ENCODE results near the gene PEPD.

Gene PEPD

GRCh38 chr19:33426621-33427361 is 94.8 kb downstream of the PEPD start:
- Histone ChIP-seq H3K9me3 (ENCODE audit: control insufficient read depth, low read length) (no peaks in the 10 kb centered on the region), H3K36me3 (ENCODE audit: control insufficient read depth, insufficient read depth, low read length) (no peaks in the 10 kb centered on the region), H3K4me3 (ENCODE audit: insufficient read depth, low read depth, low read length, poor library complexity, severe bottlenecking) (no peak overlapping the region), H3K27ac (ENCODE audit: insufficient read depth, low read length, poor library complexity, severe bottlenecking) (no peak overlapping the region), H3K4me1 (ENCODE audit: control insufficient read depth, insufficient read depth, low read length, poor library complexity, severe bottlenecking) (peaks cover 3% of the 10 kb centered on the region), H3K27me3 (replicated peaks; ENCODE audit: control insufficient read depth, insufficient read depth, low read length, poor library complexity, severe bottlenecking) (no peaks in the 10 kb centered on the region)
- DNase-seq: no peak

GRCh38 chr19:33424181-33424580 is 97.4 kb downstream of the PEPD start:
- H3K4me3 ChIP-seq (ENCODE audit: insufficient read depth, low read depth, low read length, poor library complexity, severe bottlenecking): no peak overlapping the region
- no peaks in the 10 kb centered on the region for H3K9me3 ChIP-seq (ENCODE audit: control insufficient read depth, low read length)
- H3K4me1 ChIP-seq (ENCODE audit: control insufficient read depth, insufficient read depth, low read length, poor library complexity, severe bottlenecking): no peaks in the 10 kb centered on the region
- H3K27me3 ChIP-seq (replicated peaks; ENCODE audit: control insufficient read depth, insufficient read depth, low read length, poor library complexity, severe bottlenecking): no peaks in the 10 kb centered on the region
- no peaks in the 10 kb centered on the region for H3K36me3 ChIP-seq (ENCODE audit: control insufficient read depth, insufficient read depth, low read length)
- H3K27ac ChIP-seq (ENCODE audit: insufficient read depth, low read length, poor library complexity, severe bottlenecking): no peak overlapping the region
- DNase-seq: no peak

- no peaks in the 10 kb centered on the region for H3K36me3 ChIP-seq (ENCODE audit: control insufficient read depth, insufficient read depth, low read length)
- no peaks in the 10 kb centered on the region for H3K4me1 ChIP-seq (ENCODE audit: control insufficient read depth, insufficient read depth, low read length, poor library complexity, severe bottlenecking)
- no peak for DNase-seq
- no peak overlapping the region for H3K27ac ChIP-seq (ENCODE audit: insufficient read depth, low read length, poor library complexity, severe bottlenecking)
- no peaks in the 10 kb centered on the region for H3K27me3 ChIP-seq (replicated peaks; ENCODE audit: control insufficient read depth, insufficient read depth, low read length, poor library complexity, severe bottlenecking)
- H3K4me3 ChIP-seq (ENCODE audit: insufficient read depth, low read depth, low read length, poor library complexity, severe bottlenecking): no peak overlapping the region
- no peaks in the 10 kb centered on the region for H3K9me3 ChIP-seq (ENCODE audit: control insufficient read depth, low read length)
These were observed 99.0 kb downstream of the PEPD start for GRCh38 chr19:33422369-33423180.

- no peaks in the 10 kb centered on the region for H3K36me3 ChIP-seq (ENCODE audit: control insufficient read depth, insufficient read depth, low read length)
These were observed 100.2 kb downstream of the PEPD start for GRCh38 chr19:33421368-33421767.

DNA sequence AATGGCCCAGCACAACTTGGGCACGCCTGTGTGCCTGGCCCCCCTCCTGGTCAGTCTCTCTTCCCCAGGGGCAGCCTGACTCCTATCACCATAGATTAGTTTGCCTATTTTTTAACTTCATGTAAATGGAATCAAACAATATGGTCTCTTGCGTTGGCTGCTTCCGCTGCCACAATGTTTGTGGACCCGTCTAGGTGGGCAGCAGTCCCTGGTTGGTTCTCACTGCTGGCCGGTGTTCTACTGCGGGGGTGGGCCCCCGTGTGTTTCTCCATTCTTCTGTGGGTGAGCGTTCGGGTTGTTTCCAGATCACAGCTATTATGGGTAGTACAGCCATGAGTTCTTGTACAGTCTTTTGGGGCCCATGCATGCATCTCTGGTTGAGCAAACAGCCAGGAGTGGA is 100.8 kb downstream of the PEPD start:
- H3K4me3 ChIP-seq (ENCODE audit: insufficient read depth, low read depth, low read length, poor library complexity, severe bottlenecking): no peak overlapping the region
- no peaks in the 10 kb centered on the region for H3K36me3 ChIP-seq (ENCODE audit: control insufficient read depth, insufficient read depth, low read length)
- no peaks in the 10 kb centered on the region for H3K9me3 ChIP-seq (ENCODE audit: control insufficient read depth, low read length)
- H3K27ac ChIP-seq (ENCODE audit: insufficient read depth, low read length, poor library complexity, severe bottlenecking): no peak overlapping the region
- DNase-seq: no peak
- no peaks in the 10 kb centered on the region for H3K27me3 ChIP-seq (replicated peaks; ENCODE audit: control insufficient read depth, insufficient read depth, low read length, poor library complexity, severe bottlenecking)
- no peaks in the 10 kb centered on the region for H3K4me1 ChIP-seq (ENCODE audit: control insufficient read depth, insufficient read depth, low read length, poor library complexity, severe bottlenecking)

More at GRCh38 chr19:33421368-33421767, 100.2 kb downstream of the PEPD start:
- Histone ChIP-seq H3K27me3 (replicated peaks; ENCODE audit: control insufficient read depth, insufficient read depth, low read length, poor library complexity, severe bottlenecking) (no peaks in the 10 kb centered on the region), H3K9me3 (ENCODE audit: control insufficient read depth, low read length) (no peaks in the 10 kb centered on the region), H3K4me1 (ENCODE audit: control insufficient read depth, insufficient read depth, low read length, poor library complexity, severe bottlenecking) (no peaks in the 10 kb centered on the region), H3K27ac (ENCODE audit: insufficient read depth, low read length, poor library complexity, severe bottlenecking) (no peak overlapping the region), H3K4me3 (ENCODE audit: insufficient read depth, low read depth, low read length, poor library complexity, severe bottlenecking) (no peak overlapping the region)
- DNase-seq: no peak

DNA sequence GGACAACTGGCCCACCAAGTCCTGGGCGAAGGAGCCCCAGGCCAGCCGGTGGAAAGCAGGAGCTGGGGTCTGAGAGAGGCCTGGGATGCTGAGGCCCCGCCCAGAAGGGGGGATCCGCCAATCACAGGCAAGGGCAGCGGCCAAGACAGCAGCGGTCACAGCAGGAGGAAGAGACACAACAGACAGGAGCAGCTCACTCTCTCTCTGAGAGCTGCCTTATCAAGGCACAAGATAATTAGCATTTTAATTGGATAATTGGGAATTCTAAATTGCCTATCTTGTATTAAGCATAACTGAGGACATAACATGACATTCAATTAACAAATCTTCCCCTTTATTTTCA is 101.8 kb downstream of the PEPD start:
- DNase-seq: no peak
- Histone ChIP-seq H3K27ac (ENCODE audit: insufficient read depth, low read length, poor library complexity, severe bottlenecking) (no peak overlapping the region), H3K4me1 (ENCODE audit: control insufficient read depth, insufficient read depth, low read length, poor library complexity, severe bottlenecking) (no peaks in the 10 kb centered on the region), H3K9me3 (ENCODE audit: control insufficient read depth, low read length) (no peaks in the 10 kb centered on the region), H3K4me3 (ENCODE audit: insufficient read depth, low read depth, low read length, poor library complexity, severe bottlenecking) (no peak overlapping the region), H3K36me3 (ENCODE audit: control insufficient read depth, insufficient read depth, low read length) (no peaks in the 10 kb centered on the region), H3K27me3 (replicated peaks; ENCODE audit: control insufficient read depth, insufficient read depth, low read length, poor library complexity, severe bottlenecking) (no peaks in the 10 kb centered on the region)

DNA sequence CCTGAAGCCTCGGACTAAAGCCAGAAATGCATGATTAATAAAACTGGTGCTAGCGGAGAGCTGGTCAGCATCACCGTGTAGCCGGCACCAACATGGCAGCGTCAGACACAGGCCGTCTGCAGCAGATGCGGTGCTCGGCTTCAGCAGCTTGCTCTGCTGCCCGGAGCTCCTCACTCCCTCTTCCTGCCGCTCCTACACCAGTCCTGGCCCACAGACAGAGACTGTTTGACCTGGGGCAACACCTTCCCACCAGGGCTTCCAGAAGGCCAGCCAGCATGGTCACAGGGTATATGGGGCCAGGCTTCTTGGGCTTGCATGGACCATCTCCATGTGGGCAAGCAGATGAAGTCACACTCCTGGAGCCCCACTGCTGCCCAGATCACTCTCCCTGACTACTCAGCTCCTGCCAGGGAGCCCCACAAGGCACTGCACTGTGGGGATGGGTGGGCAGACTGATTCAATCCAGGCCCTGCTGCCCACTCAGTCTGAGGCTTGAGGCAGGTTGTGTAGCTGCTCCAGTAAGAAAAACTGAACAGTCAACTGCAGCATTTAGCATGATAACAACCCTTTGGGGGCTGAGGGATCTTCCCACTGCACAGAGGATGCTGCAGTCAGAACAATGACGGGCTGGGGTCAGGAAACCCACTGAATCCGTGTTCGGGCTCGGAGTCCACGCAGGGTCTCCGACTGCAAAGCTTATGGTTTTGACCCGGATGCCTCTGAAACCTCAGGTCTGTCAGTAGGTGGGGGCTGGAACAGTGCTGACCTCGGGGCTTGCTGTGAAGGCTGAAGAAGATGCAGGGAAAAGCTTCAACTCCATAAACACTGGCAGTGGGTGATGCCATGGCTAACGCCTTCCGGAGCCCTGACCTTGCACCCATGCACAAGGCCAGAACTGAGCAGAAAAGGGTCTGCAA is 102.5 kb downstream of the PEPD start:
- DNase-seq: no peak
- Histone ChIP-seq H3K36me3 (ENCODE audit: control insufficient read depth, insufficient read depth, low read length) (no peaks in the 10 kb centered on the region), H3K27ac (ENCODE audit: insufficient read depth, low read length, poor library complexity, severe bottlenecking) (no peak overlapping the region), H3K4me3 (ENCODE audit: insufficient read depth, low read depth, low read length, poor library complexity, severe bottlenecking) (no peak overlapping the region), H3K27me3 (replicated peaks; ENCODE audit: control insufficient read depth, insufficient read depth, low read length, poor library complexity, severe bottlenecking) (no peaks in the 10 kb centered on the region), H3K9me3 (ENCODE audit: control insufficient read depth, low read length) (no peaks in the 10 kb centered on the region), H3K4me1 (ENCODE audit: control insufficient read depth, insufficient read depth, low read length, poor library complexity, severe bottlenecking) (no peaks in the 10 kb centered on the region)

- no peak for DNase-seq
- H3K27me3 ChIP-seq (replicated peaks; ENCODE audit: control insufficient read depth, insufficient read depth, low read length, poor library complexity, severe bottlenecking): no peaks in the 10 kb centered on the region
- H3K4me1 ChIP-seq (ENCODE audit: control insufficient read depth, insufficient read depth, low read length, poor library complexity, severe bottlenecking): no peaks in the 10 kb centered on the region
- H3K27ac ChIP-seq (ENCODE audit: insufficient read depth, low read length, poor library complexity, severe bottlenecking): no peak overlapping the region
- no peaks in the 10 kb centered on the region for H3K9me3 ChIP-seq (ENCODE audit: control insufficient read depth, low read length)
- H3K4me3 ChIP-seq (ENCODE audit: insufficient read depth, low read depth, low read length, poor library complexity, severe bottlenecking): no peak overlapping the region
- H3K36me3 ChIP-seq (ENCODE audit: control insufficient read depth, insufficient read depth, low read length): no peaks in the 10 kb centered on the region
These were observed 103.1 kb downstream of the PEPD start for GRCh38 chr19:33418461-33418860.

DNA sequence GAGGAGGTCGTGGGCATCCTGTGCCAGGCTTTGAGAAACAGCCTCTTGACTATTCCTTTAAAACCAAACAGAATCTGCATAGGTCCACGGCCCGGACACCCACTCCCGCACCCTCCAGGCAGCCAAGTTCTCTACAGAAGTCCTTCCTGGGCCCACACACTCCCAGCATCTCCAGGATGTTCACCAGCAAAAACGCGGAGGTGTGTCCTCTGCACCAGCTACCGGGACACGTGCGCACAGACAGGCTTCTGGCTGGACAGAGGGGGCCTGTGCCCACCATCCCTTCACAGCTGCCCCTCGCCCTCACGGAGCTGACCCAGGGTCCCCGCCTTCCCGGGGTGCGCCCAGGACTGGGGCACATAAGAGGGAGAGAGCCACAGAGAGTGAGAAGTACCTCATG is 103.8 kb downstream of the PEPD start:
- no peaks in the 10 kb centered on the region for H3K27me3 ChIP-seq (replicated peaks; ENCODE audit: control insufficient read depth, insufficient read depth, low read length, poor library complexity, severe bottlenecking)
- no peaks in the 10 kb centered on the region for H3K4me1 ChIP-seq (ENCODE audit: control insufficient read depth, insufficient read depth, low read length, poor library complexity, severe bottlenecking)
- no peak overlapping the region for H3K4me3 ChIP-seq (ENCODE audit: insufficient read depth, low read depth, low read length, poor library complexity, severe bottlenecking)
- no peaks in the 10 kb centered on the region for H3K9me3 ChIP-seq (ENCODE audit: control insufficient read depth, low read length)
- H3K36me3 ChIP-seq (ENCODE audit: control insufficient read depth, insufficient read depth, low read length): no peaks in the 10 kb centered on the region
- no peak for DNase-seq
- no peak overlapping the region for H3K27ac ChIP-seq (ENCODE audit: insufficient read depth, low read length, poor library complexity, severe bottlenecking)
